ENCODE data around the gene HASPIN. TPM values are rescaled to one million over a fixed set of nuclear protein-coding genes. Genes with fewer than 3 reads are reported as not detected.

HASPIN gene
- total RNA-seq, 1 donor from 2014 or later, result 14.8 TPM

GRCh38 chr17:3773511-3773910, 49.8 kb downstream of the HASPIN start:
- H3K9me3 Mint-ChIP-seq, result no peaks in the 10 kb centered on the region
- Histone ChIP-seq H3K27ac (no peak overlapping the region), H3K36me3 (no peaks in the 10 kb centered on the region), H3K4me1 (no peaks in the 10 kb centered on the region), H3K9ac (no peak overlapping the region), H3K4me2 (no peak overlapping the region), H3F3A (ENCODE audit: low read depth) (no peaks in the 10 kb centered on the region), H3K27me3 (no peaks in the 10 kb centered on the region), H4K20me1 (ENCODE audit: low read depth) (no peaks in the 10 kb centered on the region), H2AFZ (replicated peaks) (no peak overlapping the region), H3K4me3 (no peak overlapping the region), H3K79me2 (ENCODE audit: low read depth) (no peaks in the 10 kb centered on the region), H3K9me3 (ENCODE audit: low read depth) (no peaks in the 10 kb centered on the region)
- peaks cover 13% of the 10 kb centered on the region for H3K27me3 Mint-ChIP-seq (ENCODE audit: insufficient read depth, low read depth)
- H3K27ac Mint-ChIP-seq, result no peak overlapping the region
- TF ChIP-seq EZH2 (IDR thresholded peaks at IDR 0.05) (no peak), CTCF (IDR thresholded peaks at IDR 0.05) (no peak), EZH2phosphoT487 (IDR thresholded peaks at IDR 0.05) (no peak)
- H3K36me3 Mint-ChIP-seq, result no peaks in the 10 kb centered on the region
- no peak for DNase-seq (ENCODE audit: low spot score)
- no peak overlapping the region for H3K4me3 Mint-ChIP-seq
- H3K4me1 Mint-ChIP-seq, result peaks cover 21% of the 10 kb centered on the region

- H3K4me2 ChIP-seq, result no peak overlapping the region
- H3K79me2 ChIP-seq (ENCODE audit: low read depth), result no peaks in the 10 kb centered on the region
- Mint-ChIP-seq H3K4me1 (peaks cover 21% of the 10 kb centered on the region), H3K4me3 (no peak overlapping the region), H3K27me3 (ENCODE audit: insufficient read depth, low read depth) (peaks cover 12% of the 10 kb centered on the region), H3K36me3 (no peaks in the 10 kb centered on the region), H3K9me3 (no peaks in the 10 kb centered on the region), H3K27ac (no peak overlapping the region)
- no peaks in the 10 kb centered on the region for H3K27me3 ChIP-seq
- H3K4me1 ChIP-seq, result no peaks in the 10 kb centered on the region
- no peak overlapping the region for H3K27ac ChIP-seq
- H3K4me3 ChIP-seq, result no peak overlapping the region
- H4K20me1 ChIP-seq (ENCODE audit: low read depth), result no peaks in the 10 kb centered on the region
- H3K9me3 ChIP-seq (ENCODE audit: low read depth), result no peaks in the 10 kb centered on the region
- no peaks in the 10 kb centered on the region for H3F3A ChIP-seq (ENCODE audit: low read depth)
- H2AFZ ChIP-seq (replicated peaks), result no peak overlapping the region
- TF ChIP-seq EZH2 (IDR thresholded peaks at IDR 0.05) (no peak), CTCF (IDR thresholded peaks at IDR 0.05) (no peak)
- H3K36me3 ChIP-seq, result no peaks in the 10 kb centered on the region
- no peak overlapping the region for H3K9ac ChIP-seq
- no peak for DNase-seq (ENCODE audit: low spot score)
Observed at GRCh38 chr17:3773966-3774365, 50.3 kb downstream of the HASPIN start.

Other genes starting within 250 kb of the HASPIN start
- not detected in 2 replicates for gene ASPA, start 247.9 kb upstream of the HASPIN start, total RNA-seq (ENCODE audit: low replicate concordance)
- gene TRPV3, start 166.1 kb upstream of the HASPIN start, total RNA-seq (ENCODE audit: low replicate concordance), result 1.5 and 1.9 TPM in 2 replicates
- gene TRPV1, start 114.5 kb upstream of the HASPIN start, total RNA-seq (ENCODE audit: low replicate concordance), result 4.0 and 4.2 TPM in 2 replicates
- 23.4 and 33.4 TPM in 2 replicates for gene SHPK, start 87.7 kb upstream of the HASPIN start, total RNA-seq (ENCODE audit: low replicate concordance)
- 9.4 and 9.9 TPM in 2 replicates for gene CTNS, start 87.1 kb upstream of the HASPIN start, total RNA-seq (ENCODE audit: low replicate concordance)
- 27.3 and 56.7 TPM in 2 replicates for gene TAX1BP3, start 55.3 kb upstream of the HASPIN start, total RNA-seq (ENCODE audit: low replicate concordance)
- gene EMC6, start 55.1 kb upstream of the HASPIN start, total RNA-seq (ENCODE audit: low replicate concordance), result 20.0 and 53.1 TPM in 2 replicates
- 0.68 TPM in 1 of 2 replicates, not detected in the other for gene P2RX5, start 27.7 kb upstream of the HASPIN start, total RNA-seq (ENCODE audit: low replicate concordance)
- gene ITGAE, start 77.3 kb downstream of the HASPIN start, total RNA-seq (ENCODE audit: low replicate concordance), result 33.7 and 47.5 TPM in 2 replicates
- 55.7 and 72.4 TPM in 2 replicates for gene NCBP3, start 122.3 kb downstream of the HASPIN start, total RNA-seq (ENCODE audit: low replicate concordance)
- gene CAMKK1, start 169.2 kb downstream of the HASPIN start, total RNA-seq (ENCODE audit: low replicate concordance), result 2.9 and 6.4 TPM in 2 replicates
- not detected in 2 replicates for gene P2RX1, start 192.6 kb downstream of the HASPIN start, total RNA-seq (ENCODE audit: low replicate concordance)
- 0.65 and 2.8 TPM in 2 replicates for gene ATP2A3, start 240.5 kb downstream of the HASPIN start, total RNA-seq (ENCODE audit: low replicate concordance)

Measured in neural progenitor cell (in vitro differentiated cells).